Prostate gland (tissue), 2 donors: Measurements from ENCODE around the gene LPAR3.

Experiments
- CTCF ChIP-seq, 4 experiments: fragments of 200-600 bp in 2 of 4; fragments of 450-650 bp in 2 of 4; sonication (generic) in 2 of 4; IDR thresholded peaks; 1 replicate in 3 of 4; 2 replicates in 1 of 4; pipeline ENCODE4 v1.5.1; 2016 to 2019; ENCODE audit warnings: antibody characterized with exemption in 4 of 4, mild to moderate bottlenecking in 2 of 4, moderate library complexity in 2 of 4
- POLR2A ChIP-seq: fragments of 450-650 bp; IDR thresholded peaks from one replicate; pipeline ENCODE4 v1.6.1; 2016; ENCODE audit warnings: antibody characterized with exemption, mild to moderate bottlenecking
- POLR2AphosphoS5 ChIP-seq: sonication (generic); formaldehyde crosslinking; IDR thresholded peaks from one replicate; pipeline ENCODE4 v1.6.1; 2017; ENCODE audit warnings: antibody characterized with exemption

GRCh38 chr1:84939151-84939550 is 46.1 kb upstream of the LPAR3 start:
- TF ChIP-seq CTCF (IDR thresholded peaks at IDR 0.05) (no peak), POLR2A (no peak), POLR2AphosphoS5 (no peak)
